ENCODE data around the gene ATP8A2.
"Not testable (repeated sequence)": the region's sequence is repeated elsewhere in the genome, so short reads cannot be mapped to it uniquely, and the experiment has no call there.

ATP8A2 gene

GRCh38 chr13:25463496-25463895, 91.7 kb downstream of the ATP8A2 start:
- DNase-seq (ENCODE audit: low spot score): no peak

- no peak for DNase-seq (ENCODE audit: low spot score)
These were observed 95.1 kb downstream of the ATP8A2 start for GRCh38 chr13:25466880-25467279.

GRCh38 chr13:25468325-25469168, 96.8 kb downstream of the ATP8A2 start:
- DNase-seq (ENCODE audit: low spot score): no peak

GRCh38 chr13:25469169-25469525, 97.4 kb downstream of the ATP8A2 start:
- no peak for DNase-seq (ENCODE audit: low spot score)

GRCh38 chr13:25473864-25474263, 102.1 kb downstream of the ATP8A2 start:
- DNase-seq (ENCODE audit: low spot score): no peak

- DNase-seq (ENCODE audit: low spot score): no peak
These were observed 106.4 kb downstream of the ATP8A2 start for GRCh38 chr13:25478186-25478585.

GRCh38 chr13:25489238-25489637, 117.5 kb downstream of the ATP8A2 start:
- no peak for DNase-seq (ENCODE audit: low spot score)

GRCh38 chr13:25490236-25490635, 118.5 kb downstream of the ATP8A2 start:
- DNase-seq (ENCODE audit: low spot score): no peak

- DNase-seq (ENCODE audit: low spot score): no peak
These were observed 122.3 kb downstream of the ATP8A2 start for GRCh38 chr13:25493931-25494640.

GRCh38 chr13:25494698-25495411, 123.1 kb downstream of the ATP8A2 start:
- DNase-seq (ENCODE audit: low spot score): no peak

GRCh38 chr13:25501231-25501630, 129.5 kb downstream of the ATP8A2 start:
- DNase-seq (ENCODE audit: low spot score): no peak

GRCh38 chr13:25502031-25502430, 130.3 kb downstream of the ATP8A2 start:
- no peak for DNase-seq (ENCODE audit: low spot score)

GRCh38 chr13:25502551-25502950, 130.8 kb downstream of the ATP8A2 start:
- no peak for DNase-seq (ENCODE audit: low spot score)

GRCh38 chr13:25503856-25504255, 132.1 kb downstream of the ATP8A2 start:
- no peak for DNase-seq (ENCODE audit: low spot score)

GRCh38 chr13:25507841-25508240, 136.1 kb downstream of the ATP8A2 start:
- no peak for DNase-seq (ENCODE audit: low spot score)

- DNase-seq (ENCODE audit: low spot score): not testable (repeated sequence)
These were observed 141.3 kb downstream of the ATP8A2 start for GRCh38 chr13:25513060-25513459.

GRCh38 chr13:25518441-25518840, 146.7 kb downstream of the ATP8A2 start:
- DNase-seq (ENCODE audit: low spot score): no peak

GRCh38 chr13:25525884-25526283, 154.1 kb downstream of the ATP8A2 start:
- DNase-seq (ENCODE audit: low spot score): no peak

- no peak for DNase-seq (ENCODE audit: low spot score)
These were observed 156.5 kb downstream of the ATP8A2 start for GRCh38 chr13:25528266-25528665.

GRCh38 chr13:25529425-25529824, 157.7 kb downstream of the ATP8A2 start:
- DNase-seq (ENCODE audit: low spot score): no peak

- no peak for DNase-seq (ENCODE audit: low spot score)
These were observed 166.5 kb downstream of the ATP8A2 start for GRCh38 chr13:25538276-25538675.

GRCh38 chr13:25541434-25542123, 169.8 kb downstream of the ATP8A2 start:
- no peak for DNase-seq (ENCODE audit: low spot score)

All from HuH-7 (cell line).